ENCODE results near the gene ZNF319. TPM values are rescaled to one million over a fixed set of nuclear protein-coding genes. Genes with fewer than 3 reads are reported as not detected.

The ZNF319 gene
- total and polyA plus RNA-seq, 2 of the 8 experiments (the other 6 are each of a cell fraction or from before 2014, with no cell fraction given), result 3.3 to 5.5 TPM

GRCh38 chr16:58010886-58011285 is 10.4 kb upstream of the ZNF319 start:
- Histone ChIP-seq H3K4me1 (replicated peaks in 1 of 4; ENCODE audit: control insufficient read depth in 3 of 4, insufficient read depth in 4 of 4, low read length in 3 of 4) (peaks cover 0 to 4% (median 1%) of the 10 kb centered on the region in 4 experiments; a peak in 3 of 7 replicates), H3K56ac (replicated peaks; ENCODE audit: insufficient read length, low read depth, low read length) (no peak overlapping the region), H4K8ac (ENCODE audit: extremely low read depth, insufficient read depth, low read length) (no peak overlapping the region), H3K18ac (ENCODE audit: extremely low read depth, low read length) (no peak overlapping the region), H3K79me1 (ENCODE audit: low read depth, low read length) (no peaks in the 10 kb centered on the region), H3K4me2 (ENCODE audit: insufficient read depth in 1 of 2, low read depth in 2 of 2, low read length in 2 of 2) (no peak overlapping the region; a peak in 1 of 4 replicates), H3K4ac (replicated peaks; ENCODE audit: insufficient read length, low read depth, low read length) (no peak overlapping the region), H2BK15ac (ENCODE audit: low read length) (no peak overlapping the region), H3K14ac (ENCODE audit: insufficient read length) (no peak overlapping the region), H4K20me1 (replicated peaks in 1 of 2; ENCODE audit: control insufficient read depth in 1 of 2, insufficient read depth in 2 of 2, low read length in 2 of 2) (peaks cover 0 to 2% of the 10 kb centered on the region in 2 experiments), H3K27me3 (replicated peaks in 1 of 4; ENCODE audit: control insufficient read depth in 3 of 4, extremely low read depth in 1 of 4, insufficient read depth in 3 of 4, low read length in 3 of 4) (no peaks in the 10 kb centered on the region), H3K23ac (ENCODE audit: insufficient read length) (no peak overlapping the region), H2AK5ac (ENCODE audit: low read depth, low read length) (no peak overlapping the region), H3K9ac (replicated peaks in 1 of 4; ENCODE audit: extremely low read depth in 1 of 4, low read depth in 3 of 4, low read length in 3 of 4) (no peak overlapping the region), H2BK20ac (ENCODE audit: low read length) (no peak overlapping the region), H2AFZ (ENCODE audit: low read length) (no peak overlapping the region), H2BK5ac (ENCODE audit: low read depth, low read length) (no peak overlapping the region), H2BK12ac (ENCODE audit: low read depth, low read length) (no peak overlapping the region), H3K4me3 (ENCODE audit: extremely low read depth in 1 of 4, insufficient read depth in 2 of 4, low read depth in 3 of 4, low read length in 4 of 4) (no peak overlapping the region), H3K9me3 (ENCODE audit: insufficient read depth in 2 of 2, low read depth in 1 of 2, low read length in 1 of 2) (no peaks in the 10 kb centered on the region), H3K36me3 (ENCODE audit: control insufficient read depth in 2 of 4, insufficient read depth in 4 of 4, low read length in 3 of 4) (peaks cover 0 to 13% (median 1%) of the 10 kb centered on the region in 4 experiments; a peak in 5 of 8 replicates), H4K5ac (ENCODE audit: insufficient read length, low read depth, low read length) (no peak overlapping the region), H3K23me2 (ENCODE audit: low read depth, low read length) (no peaks in the 10 kb centered on the region), H3K79me2 (ENCODE audit: control insufficient read depth in 1 of 2, insufficient read depth in 2 of 2, low read length in 2 of 2) (peaks cover 0 to 6% of the 10 kb centered on the region in 2 experiments; a peak in 1 of 4 replicates), H2BK120ac (replicated peaks; ENCODE audit: low read depth, low read length) (no peak overlapping the region), H4K91ac (replicated peaks; ENCODE audit: insufficient read length, low read length) (no peak overlapping the region), H3K27ac (ENCODE audit: low read depth, low read length) (no peak overlapping the region)
- FAIRE-seq (no peak), DNase-seq (ENCODE audit: low read depth in 1 of 2, low spot score in 2 of 2) (no peak)
- ChIA-PET POLR2A (ENCODE audit: partially characterized antibody) (interaction anchor here (0.7 to 1.6 kb wide), 4 partner anchors 10 to 118 kb away, joined by 3 to 7 read pairs (median 6); partner anchors contain the start of genes CFAP20, USB1 and ZNF319), CTCF (ENCODE audit: partially characterized antibody) (interaction anchor here (0.6 to 2.8 kb wide), 15 partner anchors 8 to 288 kb away, joined by 3 to 12 read pairs (median 4); partner anchors contain the start of genes USB1 and ZNF319)
- WGBS, 2 experiments (ENCODE audit: extremely low coverage in 1 of 2, insufficient coverage in 1 of 2, insufficient read length in 1 of 2, insufficient replicate concordance in 2 of 2, low coverage in 1 of 2, low lambda C conversion rate in 2 of 2, missing lambda C conversion rate in 1 of 2), result 76% methylated on average over 3 of the region's 3 CpGs; no CpG with 5 or more reads in 1 of the 2 experiments
- TF ChIP-seq USF2 (IDR thresholded peaks at IDR 0.05; ENCODE audit: low read length), result no peak
- no peak for TF ChIP-seq YY1 (IDR thresholded peaks at IDR 0.05; ENCODE audit: low read depth, low read length)
- no peak for TF ChIP-seq SP1 (IDR thresholded peaks at IDR 0.05; ENCODE audit: low read depth, low read length)
- no peak for TF ChIP-seq SRF (IDR thresholded peaks at IDR 0.05; ENCODE audit: low read depth, low read length)
- TF ChIP-seq EZH2 (IDR thresholded peaks at IDR 0.05; ENCODE audit: low read depth, low read length, severe bottlenecking), result no peak
- TF ChIP-seq SIRT6 (IDR thresholded peaks at IDR 0.05; ENCODE audit: low read length), result no peak
- TF ChIP-seq EP300 (IDR thresholded peaks at IDR 0.05; ENCODE audit: borderline replicate concordance in 1 of 2, low read depth in 2 of 2, low read length in 2 of 2), result no peak
- TF ChIP-seq CHD1 (IDR thresholded peaks at IDR 0.05; ENCODE audit: low read depth, low read length), result no peak
- TF ChIP-seq POLR2A (IDR thresholded peaks at IDR 0.05; ENCODE audit: control extremely low read depth in 1 of 2, low read depth in 2 of 2, low read length in 2 of 2), result no peak
- no peak for TF ChIP-seq RXRA (IDR thresholded peaks at IDR 0.05; ENCODE audit: insufficient read depth, low read depth, low read length)
- TF ChIP-seq ASH2L (IDR thresholded peaks at IDR 0.05; ENCODE audit: low read length), result no peak
- no peak for TF ChIP-seq SIN3A (conservative IDR thresholded peaks at IDR 0.05 in 1 of 2, IDR thresholded peaks at IDR 0.05 in 1 of 2; ENCODE audit: low read depth in 1 of 2, low read length in 2 of 2)
- TF ChIP-seq SUZ12 (IDR thresholded peaks at IDR 0.05; ENCODE audit: low read length), result no peak
